CD8-positive, alpha-beta memory T cell (primary cell): ENCODE results near the gene C1QL1. TPM values are rescaled to one million over a fixed set of nuclear protein-coding genes. Genes with fewer than 3 reads are reported as not detected.

Experiments
- CTCF ChIA-PET: fragments of 350-600 bp; sonication (Branson Sonifier 250); formaldehyde crosslinking; loops from one replicate; lab custom pipeline; 2021; ENCODE audit warnings: antibody characterized with exemption; lab: Charles Lee
- POLR2A ChIA-PET: fragments of 350-600 bp; sonication (Branson Sonifier 250); formaldehyde crosslinking; loops from one replicate; lab custom pipeline; 2021; ENCODE audit warnings: antibody characterized with exemption; lab: Charles Lee
- DNase-seq, 5 donors: peaks; one replicate each; pipeline versions ENCODE4 v3.0.0 to v3.0.0-alpha.2; 2020 to 2022; ENCODE audit warnings: mixed read lengths in 1 of 5
- H3K27ac ChIP-seq: one replicate; pipeline ENCODE4 v1.7.0; 2013; ENCODE audit warnings: low read depth, mild to moderate bottlenecking, low read length, moderate library complexity
- H3K27me3 ChIP-seq: 2 replicates; pipeline ENCODE4 v1.7.0; 2013; ENCODE audit warnings: low read length, mild to moderate bottlenecking; ENCODE audit not compliant: insufficient read depth, poor library complexity, severe bottlenecking
- H3K36me3 ChIP-seq: 2 replicates; pipeline ENCODE4 v1.7.0; 2013; ENCODE audit warnings: mild to moderate bottlenecking, low read length, moderate library complexity; ENCODE audit not compliant: insufficient read depth
- H3K4me1 ChIP-seq: 2 replicates; pipeline ENCODE4 v1.7.0; 2013; ENCODE audit warnings: mild to moderate bottlenecking, low read length, moderate library complexity; ENCODE audit not compliant: insufficient read depth
- H3K4me3 ChIP-seq: 2 replicates; pipeline ENCODE4 v1.7.0; 2013; ENCODE audit warnings: mild to moderate bottlenecking, low read length
- H3K9me3 ChIP-seq: 2 replicates; pipeline ENCODE4 v1.7.0; 2013; ENCODE audit warnings: mild to moderate bottlenecking, low read length
- H3K27ac Mint-ChIP-seq, 8 donors: one replicate each; pipeline ENCODE4 v1.8.0; 2020 to 2021; ENCODE audit warnings: mixed read lengths in 8 of 8, mild to moderate bottlenecking in 6 of 8, inconsistent platforms in 3 of 8, moderate library complexity in 3 of 8
- H3K27me3 Mint-ChIP-seq, 2 donors: one replicate each; pipeline ENCODE4 v1.8.0; 2020 to 2021; ENCODE audit warnings: mixed read lengths in 2 of 2, mild to moderate bottlenecking in 1 of 2, moderate library complexity in 1 of 2
- H3K36me3 Mint-ChIP-seq, 3 donors: one replicate each; pipeline ENCODE4 v1.8.0; 2020 to 2021; ENCODE audit warnings: mixed read lengths in 3 of 3, inconsistent platforms in 1 of 3, mild to moderate bottlenecking in 1 of 3
- H3K4me1 Mint-ChIP-seq, 3 donors: one replicate each; pipeline ENCODE4 v1.8.0; 2020 to 2021; ENCODE audit warnings: mixed read lengths in 3 of 3, inconsistent platforms in 1 of 3, mild to moderate bottlenecking in 1 of 3
- H3K4me3 Mint-ChIP-seq, 7 donors: one replicate each; pipeline ENCODE4 v1.8.0; 2020 to 2021; ENCODE audit warnings: mixed read lengths in 7 of 7, mild to moderate bottlenecking in 6 of 7, moderate library complexity in 4 of 7, inconsistent platforms in 2 of 7
- H3K9me3 Mint-ChIP-seq, 5 donors: one replicate each; pipeline ENCODE4 v1.8.0; 2020 to 2022; ENCODE audit warnings: mixed read lengths in 5 of 5, mild to moderate bottlenecking in 3 of 5, moderate library complexity in 2 of 5, inconsistent platforms in 1 of 5
- polyA plus RNA-seq: library from polyadenylated mRNA; unstranded; fragments of 300-500 nt; fragmentation: Illumina TruSeq; gene quantifications from one replicate; pipeline ENCODE4 v1.2.3, GENCODE V29; 2021
- total RNA-seq, 2 experiments: library from RNA; stranded (reverse); gene quantifications; one replicate each; pipeline ENCODE4 v1.2.3, GENCODE V29; 2021

The C1QL1 gene
- total and polyA plus RNA-seq, 3 experiments from 2014 or later = not detected

- H3K27me3 ChIP-seq = no peaks in the 10 kb centered on the region
- Mint-ChIP-seq H3K4me3 (no peak overlapping the region), H3K36me3 (peaks cover 0 to 11% (median 2%) of the 10 kb centered on the region in 3 donors), H3K27me3 (peaks cover 14 to 27% of the 10 kb centered on the region in 2 donors), H3K4me1 (no peaks in the 10 kb centered on the region), H3K27ac (no peak overlapping the region), H3K9me3 (no peaks in the 10 kb centered on the region)
- ChIA-PET POLR2A (no interaction called here), CTCF (no interaction called here)
- no peak overlapping the region for H3K27ac ChIP-seq
- DNase-seq = no peak
- H3K36me3 ChIP-seq = no peaks in the 10 kb centered on the region
- no peaks in the 10 kb centered on the region for H3K9me3 ChIP-seq
- H3K4me1 ChIP-seq = no peaks in the 10 kb centered on the region
- H3K4me3 ChIP-seq = no peak overlapping the region
Observed at GRCh38 chr17:45006927-45007461, 38.9 kb upstream of the C1QL1 start.

DNA sequence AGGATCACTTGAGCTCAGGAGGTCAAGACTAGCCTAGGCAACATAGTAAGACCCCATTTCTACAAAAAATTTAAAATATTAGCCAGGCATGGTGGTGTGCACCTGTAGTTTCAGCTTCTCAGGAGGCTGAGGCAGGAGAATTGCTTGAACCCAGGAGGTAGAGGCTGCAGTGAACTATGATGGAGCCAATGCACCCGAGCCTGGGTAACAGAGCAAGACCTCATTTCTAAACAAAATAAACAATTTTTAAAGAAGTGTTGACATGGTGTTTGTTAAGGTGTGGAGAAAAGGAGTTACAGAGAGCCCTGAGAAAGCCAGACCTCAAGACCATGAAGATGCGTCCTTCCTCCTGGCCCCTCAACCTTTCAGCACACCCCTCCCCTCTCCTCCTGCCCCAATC, 37.6 kb upstream of the C1QL1 start:
- peaks cover 20 to 26% of the 10 kb centered on the region in 2 donors for H3K27me3 Mint-ChIP-seq
- no peaks in the 10 kb centered on the region for H3K4me1 Mint-ChIP-seq
- Histone ChIP-seq H3K27me3 (no peaks in the 10 kb centered on the region), H3K9me3 (no peaks in the 10 kb centered on the region), H3K4me1 (no peaks in the 10 kb centered on the region), H3K4me3 (no peak overlapping the region), H3K36me3 (no peaks in the 10 kb centered on the region), H3K27ac (no peak overlapping the region)
- H3K27ac Mint-ChIP-seq = no peak overlapping the region
- peaks cover 0 to 14% (median 2%) of the 10 kb centered on the region in 3 donors for H3K36me3 Mint-ChIP-seq
- POLR2A ChIA-PET = no interaction called here
- H3K4me3 Mint-ChIP-seq = no peak overlapping the region
- CTCF ChIA-PET = interaction anchor here (1.1 kb wide), 1 partner anchor 16 kb away, joined by 3 read pairs; no protein-coding TSS in a partner anchor
- DNase-seq = no peak
- H3K9me3 Mint-ChIP-seq = no peaks in the 10 kb centered on the region

GRCh38 chr17:45004388-45004787, 36.3 kb upstream of the C1QL1 start:
- Histone ChIP-seq H3K27me3 (no peaks in the 10 kb centered on the region), H3K9me3 (no peaks in the 10 kb centered on the region), H3K36me3 (no peaks in the 10 kb centered on the region), H3K4me1 (no peaks in the 10 kb centered on the region), H3K27ac (no peak overlapping the region), H3K4me3 (no peak overlapping the region)
- Mint-ChIP-seq H3K27me3 (peaks cover 20 to 21% of the 10 kb centered on the region in 2 donors), H3K9me3 (peaks cover 0 to 6% (median 4%) of the 10 kb centered on the region in 5 donors), H3K4me1 (no peaks in the 10 kb centered on the region), H3K36me3 (peaks cover 0 to 12% (median 0%) of the 10 kb centered on the region in 3 donors), H3K4me3 (no peak overlapping the region), H3K27ac (no peak overlapping the region)
- POLR2A ChIA-PET = no interaction called here
- CTCF ChIA-PET = no interaction called here
- DNase-seq = no peak

GRCh38 chr17:45003877-45004276, 35.8 kb upstream of the C1QL1 start:
- no peak for DNase-seq
- H3K27ac ChIP-seq = no peak overlapping the region
- H3K4me3 ChIP-seq = no peak overlapping the region
- Mint-ChIP-seq H3K27me3 (peaks cover 20 to 24% of the 10 kb centered on the region in 2 donors), H3K36me3 (peaks cover 0 to 12% (median 0%) of the 10 kb centered on the region in 3 donors), H3K9me3 (peaks cover 4 to 10% (median 5%) of the 10 kb centered on the region in 5 donors), H3K4me1 (no peaks in the 10 kb centered on the region), H3K27ac (no peak overlapping the region), H3K4me3 (no peak overlapping the region)
- no peaks in the 10 kb centered on the region for H3K9me3 ChIP-seq
- no peaks in the 10 kb centered on the region for H3K27me3 ChIP-seq
- ChIA-PET CTCF (no interaction called here), POLR2A (interaction anchor here (0.9 kb wide), 1 partner anchor 35 kb away, joined by 3 read pairs; the partner anchor contains the start of gene C1QL1)
- H3K4me1 ChIP-seq = no peaks in the 10 kb centered on the region
- no peaks in the 10 kb centered on the region for H3K36me3 ChIP-seq

DNA sequence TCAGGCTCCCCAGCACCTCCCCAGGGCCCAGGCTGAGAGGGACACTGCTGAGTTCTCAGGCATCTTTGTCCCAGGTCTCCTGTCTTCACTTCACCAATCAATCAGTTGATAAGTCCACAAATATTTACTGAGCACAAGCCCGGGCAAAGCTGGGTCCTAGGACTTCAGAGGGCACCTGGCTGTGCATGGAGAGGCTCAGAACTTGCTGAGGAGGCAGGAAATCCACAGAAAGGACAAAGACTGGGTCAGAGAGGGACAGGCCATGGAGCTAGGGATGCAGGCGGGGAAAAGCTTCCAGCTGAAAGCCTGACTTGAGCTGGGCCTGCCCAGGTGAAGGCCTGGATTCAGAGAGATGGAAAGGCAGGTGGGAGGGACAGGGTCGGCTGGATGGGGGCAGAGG, 33.2 kb upstream of the C1QL1 start:
- Histone ChIP-seq H3K4me1 (no peaks in the 10 kb centered on the region), H3K9me3 (no peaks in the 10 kb centered on the region), H3K4me3 (no peak overlapping the region), H3K27ac (no peak overlapping the region), H3K36me3 (no peaks in the 10 kb centered on the region), H3K27me3 (no peaks in the 10 kb centered on the region)
- Mint-ChIP-seq H3K27me3 (peaks cover 19 to 23% of the 10 kb centered on the region in 2 donors), H3K4me3 (no peak overlapping the region), H3K9me3 (peaks cover 5 to 21% (median 9%) of the 10 kb centered on the region in 5 donors), H3K4me1 (no peaks in the 10 kb centered on the region), H3K36me3 (peaks cover 0 to 5% (median 0%) of the 10 kb centered on the region in 3 donors), H3K27ac (no peak overlapping the region)
- ChIA-PET POLR2A (no interaction called here), CTCF (no interaction called here)
- no peak for DNase-seq

GRCh38 chr17:44999433-44999832, 31.3 kb upstream of the C1QL1 start:
- Histone ChIP-seq H3K4me3 (no peak overlapping the region), H3K27ac (no peak overlapping the region), H3K9me3 (no peaks in the 10 kb centered on the region), H3K36me3 (no peaks in the 10 kb centered on the region), H3K27me3 (no peaks in the 10 kb centered on the region), H3K4me1 (no peaks in the 10 kb centered on the region)
- H3K9me3 Mint-ChIP-seq = peaks cover 5 to 21% (median 9%) of the 10 kb centered on the region in 5 donors
- H3K4me1 Mint-ChIP-seq = peaks cover 0 to under 1% (median 0%) of the 10 kb centered on the region in 3 donors
- CTCF ChIA-PET = interaction anchor here (1.3 kb wide), 1 partner anchor 24 kb away, joined by 3 read pairs; no protein-coding TSS in a partner anchor
- DNase-seq = no peak
- H3K27me3 Mint-ChIP-seq = peaks cover 19 to 32% of the 10 kb centered on the region in 2 donors
- H3K4me3 Mint-ChIP-seq = no peak overlapping the region
- peaks cover 0 to 5% (median 0%) of the 10 kb centered on the region in 3 donors for H3K36me3 Mint-ChIP-seq
- H3K27ac Mint-ChIP-seq = no peak overlapping the region
- POLR2A ChIA-PET = no interaction called here

DNA sequence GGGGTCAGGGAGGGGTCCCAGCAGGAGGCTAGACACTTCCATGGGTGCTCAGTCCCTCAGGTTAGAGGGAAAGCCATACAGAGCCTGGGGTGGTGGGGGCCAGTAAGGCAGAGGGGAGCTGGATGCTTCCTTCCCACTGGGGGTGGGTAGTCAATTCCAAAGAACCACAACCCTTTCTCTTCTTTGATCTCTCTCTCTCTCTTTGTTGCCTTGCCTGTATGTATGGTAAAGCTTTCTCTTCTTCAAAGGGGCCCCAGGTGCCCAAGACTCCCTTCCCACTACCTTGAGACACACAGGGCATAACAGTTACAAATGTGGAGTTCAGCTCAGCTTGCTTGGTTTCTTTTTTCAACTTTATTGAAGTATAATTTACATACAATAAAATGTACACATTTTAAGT, 30.5 kb upstream of the C1QL1 start:
- H3K4me1 Mint-ChIP-seq = peaks cover 0 to 3% (median 0%) of the 10 kb centered on the region in 3 donors
- H3K4me1 ChIP-seq = no peaks in the 10 kb centered on the region
- CTCF ChIA-PET = interaction anchor here (1.3 kb wide), 1 partner anchor 25 kb away, joined by 3 read pairs; no protein-coding TSS in a partner anchor
- no peaks in the 10 kb centered on the region for H3K27me3 ChIP-seq
- H3K4me3 ChIP-seq = no peak overlapping the region
- peaks cover 0 to 5% (median 0%) of the 10 kb centered on the region in 3 donors for H3K36me3 Mint-ChIP-seq
- H3K9me3 ChIP-seq = no peaks in the 10 kb centered on the region
- no peak for DNase-seq
- no peak overlapping the region for H3K27ac ChIP-seq
- H3K27me3 Mint-ChIP-seq = peaks cover 19 to 35% of the 10 kb centered on the region in 2 donors
- no peak overlapping the region for H3K27ac Mint-ChIP-seq
- POLR2A ChIA-PET = no interaction called here
- H3K4me3 Mint-ChIP-seq = no peak overlapping the region
- no peaks in the 10 kb centered on the region for H3K36me3 ChIP-seq
- peaks cover 5 to 21% (median 9%) of the 10 kb centered on the region in 5 donors for H3K9me3 Mint-ChIP-seq

DNA sequence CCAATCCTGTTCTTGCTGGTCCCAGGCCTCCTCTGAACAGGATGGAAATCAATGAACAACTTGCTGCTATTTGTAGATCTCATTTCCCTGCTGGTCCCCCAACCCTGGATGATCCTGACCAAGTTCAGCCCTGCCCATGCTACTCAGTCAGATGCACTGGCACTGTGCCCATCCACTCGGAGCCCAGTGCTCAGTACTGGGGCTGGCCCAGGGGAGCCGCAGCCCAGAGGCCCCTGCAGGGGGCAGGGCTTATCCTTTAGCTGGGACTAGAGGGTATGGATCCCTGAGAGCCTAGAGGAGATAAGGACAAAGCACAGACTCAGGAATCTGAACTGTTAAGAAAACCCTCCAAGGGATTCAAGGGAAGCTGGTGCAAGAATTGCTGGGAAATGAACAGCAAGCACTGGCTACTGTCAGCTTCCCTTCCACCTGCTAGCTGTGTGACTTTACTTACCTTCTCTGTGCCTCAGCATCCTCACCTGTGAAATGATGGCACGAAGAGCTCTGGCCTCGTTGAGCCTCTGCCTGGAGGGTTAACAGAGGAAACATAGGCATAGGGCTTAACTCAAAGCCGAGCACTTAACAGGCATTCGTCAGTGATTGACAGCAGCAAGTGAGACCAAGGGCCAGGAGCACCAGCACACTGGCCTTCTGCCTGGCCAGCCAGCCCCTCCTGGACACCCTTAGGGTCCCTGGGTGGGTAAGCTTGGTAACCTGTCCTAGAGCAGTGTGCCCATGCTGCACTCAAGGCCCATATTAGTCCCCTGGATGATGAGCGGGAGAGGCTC, 29.8 kb upstream of the C1QL1 start:
- Mint-ChIP-seq H3K36me3 (peaks cover 0 to 5% (median 0%) of the 10 kb centered on the region in 3 donors), H3K4me3 (no peak overlapping the region), H3K9me3 (peaks cover 5 to 21% (median 9%) of the 10 kb centered on the region in 5 donors), H3K4me1 (peaks cover 0 to 3% (median 0%) of the 10 kb centered on the region in 3 donors), H3K27ac (no peak overlapping the region), H3K27me3 (peaks cover 15 to 40% of the 10 kb centered on the region in 2 donors)
- Histone ChIP-seq H3K27ac (no peak overlapping the region), H3K27me3 (no peaks in the 10 kb centered on the region), H3K4me3 (no peak overlapping the region), H3K4me1 (no peaks in the 10 kb centered on the region), H3K36me3 (no peaks in the 10 kb centered on the region), H3K9me3 (no peaks in the 10 kb centered on the region)
- CTCF ChIA-PET = interaction anchor here (1.3 kb wide), 1 partner anchor 26 kb away, joined by 3 read pairs; no protein-coding TSS in a partner anchor
- DNase-seq = no peak
- POLR2A ChIA-PET = no interaction called here
